ENCODE results near the gene CD2.

CD2 gene

DNA sequence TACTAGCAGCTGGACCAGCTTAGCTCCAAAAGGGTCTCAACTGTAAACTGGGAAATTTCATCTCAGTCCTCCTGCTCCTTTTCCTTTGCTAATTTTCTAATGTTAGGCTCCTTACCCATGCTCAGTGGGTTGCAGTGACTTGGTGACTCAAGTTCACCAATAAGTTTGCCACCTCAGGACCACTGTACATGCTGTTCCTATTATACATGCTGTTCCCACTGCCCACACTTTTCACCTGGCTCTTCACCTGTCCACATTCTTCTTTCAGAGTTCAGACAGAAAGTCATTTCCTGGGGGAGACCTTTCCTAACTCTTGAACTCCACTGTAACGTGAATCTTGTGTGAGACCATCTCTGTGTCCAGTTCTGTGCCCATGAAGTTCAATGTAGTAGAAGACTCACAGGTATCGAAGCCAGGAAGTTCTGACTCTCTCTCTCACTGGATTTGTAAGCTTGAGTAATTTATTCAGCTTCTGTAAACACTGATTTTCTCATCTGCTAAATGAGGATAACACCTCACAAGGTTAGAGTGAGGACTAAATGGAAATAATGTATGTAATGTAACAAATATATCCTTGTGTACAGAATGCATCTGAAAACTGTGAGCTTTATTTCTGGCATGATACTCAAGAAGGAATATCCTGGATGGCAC is 17.9 kb downstream of the CD2 start:
- FAIRE-seq = no peak
- no peak for DNase-seq (ENCODE audit: insufficient read length, low spot score)

DNA sequence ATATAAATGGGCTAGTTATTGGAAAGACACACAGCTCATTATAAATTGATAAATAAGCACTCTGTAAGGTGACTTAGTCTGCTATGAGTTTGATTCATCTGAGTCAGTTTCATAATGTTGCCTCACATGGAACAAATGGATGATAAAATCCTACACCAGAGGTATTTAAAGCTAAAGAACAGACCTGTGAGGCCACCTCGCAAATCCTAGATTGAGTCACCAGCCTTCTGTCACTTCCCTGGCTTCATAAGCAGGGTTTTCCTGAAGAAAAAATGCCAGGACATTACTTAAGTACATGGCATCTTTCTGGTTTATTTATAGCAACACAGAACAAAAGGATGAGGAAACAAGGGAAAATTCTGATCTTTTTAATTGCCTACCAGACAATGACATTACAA is 18.4 kb downstream of the CD2 start:
- DNase-seq (ENCODE audit: insufficient read length, low spot score) (no peak), FAIRE-seq (no peak)

DNA sequence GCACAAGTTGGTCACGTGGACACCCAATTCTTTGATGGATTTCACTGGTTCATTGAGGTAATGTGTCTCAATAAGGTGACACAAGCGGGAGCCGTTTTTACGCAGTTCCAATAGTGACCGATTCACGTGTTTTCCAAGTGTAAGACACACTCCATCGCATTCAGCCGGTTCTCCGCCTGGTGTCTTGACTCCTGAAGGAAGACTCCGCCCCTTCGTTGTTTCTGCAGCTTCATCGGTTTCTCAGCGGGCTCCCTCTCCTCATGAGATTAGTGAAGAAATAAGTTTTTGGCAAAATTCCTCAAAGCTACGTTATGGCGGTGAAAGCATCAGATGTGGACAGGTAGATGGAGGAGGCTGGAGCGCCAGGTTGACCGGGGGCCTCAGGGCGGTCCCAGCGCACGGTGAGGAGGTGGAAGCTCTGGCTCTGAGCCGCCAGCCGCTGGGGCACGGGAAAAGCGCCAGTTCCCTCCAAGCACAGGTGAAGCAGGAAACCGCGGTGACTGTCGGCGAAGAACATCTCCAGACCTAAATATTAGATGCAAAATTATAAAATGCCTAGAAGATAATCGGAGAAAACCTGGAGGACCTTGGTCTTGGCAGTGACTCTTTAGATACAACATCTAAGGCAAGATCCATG is 21.0 kb downstream of the CD2 start:
- DNase-seq (ENCODE audit: insufficient read length, low spot score) (no peak), FAIRE-seq (no peak)

DNA sequence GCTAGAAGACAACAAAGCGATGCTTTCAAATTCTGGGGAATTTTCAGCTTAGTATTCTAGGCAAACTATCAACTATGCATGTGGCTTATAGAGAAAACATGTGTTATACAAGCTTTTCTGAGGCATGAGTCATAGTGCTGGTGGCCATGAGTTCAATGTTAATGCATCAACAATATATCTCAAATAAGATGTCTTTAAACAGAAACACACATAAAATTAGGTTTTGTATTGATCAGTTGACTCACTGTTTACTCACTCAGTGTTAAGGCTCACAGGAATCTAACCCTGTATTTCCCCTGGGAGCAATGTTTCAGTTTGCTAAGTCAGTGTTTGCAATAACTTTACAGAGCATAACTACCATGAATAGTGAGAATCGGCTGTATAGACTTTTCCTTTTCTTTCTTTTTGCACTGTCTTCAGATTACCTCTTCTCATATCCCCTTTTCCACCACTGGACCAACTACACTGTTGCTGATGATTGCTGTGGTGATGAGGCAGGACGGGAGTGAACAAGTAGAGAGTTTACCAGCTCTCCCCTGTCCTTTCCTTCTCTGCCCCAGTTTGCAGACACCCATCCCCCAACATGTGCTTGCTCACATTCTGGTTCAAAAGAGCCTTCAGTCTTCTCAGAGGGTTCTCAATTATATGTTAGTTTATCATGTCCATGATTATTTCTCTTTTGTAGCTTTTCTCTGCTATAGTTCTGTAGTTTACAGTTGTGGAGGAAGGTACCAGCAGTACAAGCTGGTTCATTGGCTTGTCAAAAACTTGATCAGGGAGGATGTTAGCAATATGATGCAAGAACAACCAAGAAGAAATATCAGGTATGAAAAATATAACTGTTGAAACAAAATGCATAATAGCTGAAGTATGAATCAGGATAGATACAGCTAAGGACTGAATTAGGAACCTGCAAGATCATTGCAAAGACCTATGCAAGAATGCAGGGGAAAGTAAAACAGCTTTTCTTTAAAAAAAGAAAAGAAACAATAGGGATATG is 23.9 kb downstream of the CD2 start:
- no peak for DNase-seq (ENCODE audit: insufficient read length, low spot score)

DNA sequence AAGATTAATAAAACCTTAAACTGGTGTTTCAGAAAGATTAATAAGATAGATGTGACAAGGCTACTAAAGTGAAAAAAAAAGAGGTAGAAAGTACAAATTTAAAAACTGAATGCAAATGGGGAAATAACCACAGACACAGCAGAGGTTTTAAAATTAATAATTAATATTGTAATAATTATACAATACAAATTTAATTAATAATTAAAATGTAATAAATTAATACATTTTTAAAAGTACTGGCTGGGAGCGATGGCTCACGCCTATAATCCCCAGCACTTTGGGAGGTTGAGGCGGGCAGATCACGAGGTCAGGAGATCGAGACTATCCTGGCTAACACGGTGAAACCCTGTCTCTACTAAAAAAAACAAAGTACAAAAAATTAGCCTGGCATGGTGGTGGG is 26.8 kb downstream of the CD2 start:
- DNase-seq (ENCODE audit: insufficient read length, low spot score) (no peak), FAIRE-seq (no peak)

More for the DNA sequence above, 23.9 kb downstream of the CD2 start:
- no peak for FAIRE-seq

DNA sequence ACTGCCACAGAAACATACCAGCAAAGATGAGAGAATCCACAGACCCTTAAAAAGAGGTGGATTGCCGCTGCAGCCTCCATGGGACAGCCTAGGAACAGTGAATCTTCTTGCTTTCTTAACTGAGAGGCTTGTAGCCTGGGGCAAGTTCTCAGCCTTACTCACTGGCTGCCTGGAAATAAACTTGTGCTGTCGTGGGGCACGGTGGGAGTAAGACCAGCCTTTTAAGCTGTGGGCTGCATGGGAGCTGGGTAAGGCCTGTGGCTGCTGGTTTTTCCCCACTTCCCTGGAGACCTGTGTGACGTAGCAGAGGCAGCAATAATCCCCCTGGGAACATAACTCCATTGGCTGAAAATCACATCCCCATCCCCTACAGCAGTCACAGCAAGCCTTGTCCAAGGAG is 30.8 kb downstream of the CD2 start:
- FAIRE-seq (no peak), DNase-seq (ENCODE audit: insufficient read length, low spot score) (no peak)

DNA sequence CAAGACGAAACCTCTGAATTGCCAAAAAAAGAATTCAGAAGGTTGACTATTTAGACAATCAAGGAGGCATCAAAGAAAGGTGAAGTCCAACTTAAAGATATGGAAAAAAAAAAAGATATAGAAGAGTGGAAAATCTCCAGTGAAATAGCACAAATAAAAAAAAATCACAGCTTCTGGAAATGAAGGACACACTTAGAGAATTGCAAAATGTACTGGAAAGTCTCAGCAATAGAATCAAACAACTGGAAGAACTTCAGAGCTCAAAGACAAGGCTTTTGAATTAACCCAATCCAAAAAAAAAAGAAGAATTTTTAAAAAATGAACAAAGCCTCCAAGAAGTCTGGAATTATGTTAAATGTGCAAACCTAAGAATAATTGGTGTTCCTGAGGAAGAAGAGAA is 31.8 kb downstream of the CD2 start:
- no peak for FAIRE-seq
- no peak for DNase-seq (ENCODE audit: insufficient read length, low spot score)

DNA sequence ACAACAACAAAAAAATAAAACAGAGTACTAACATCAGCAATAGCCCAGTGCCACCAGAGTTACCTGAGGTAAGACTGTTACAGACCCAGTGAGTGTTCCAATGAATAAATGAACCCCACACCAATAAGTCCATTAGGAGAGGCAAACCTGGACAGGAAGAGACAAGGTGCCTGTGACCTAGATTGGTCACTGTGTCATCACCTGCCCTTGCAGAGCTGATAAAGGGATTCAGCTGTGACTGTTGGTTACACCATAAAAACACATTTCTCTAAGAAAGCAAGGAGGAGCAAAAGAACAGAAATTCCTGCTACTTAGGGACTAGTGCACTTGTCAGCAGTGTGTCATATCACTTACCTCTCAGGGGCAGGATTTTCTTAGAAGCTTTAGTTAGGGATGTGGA is 37.5 kb downstream of the CD2 start:
- no peak for FAIRE-seq
- no peak for DNase-seq (ENCODE audit: insufficient read length, low spot score)

DNA sequence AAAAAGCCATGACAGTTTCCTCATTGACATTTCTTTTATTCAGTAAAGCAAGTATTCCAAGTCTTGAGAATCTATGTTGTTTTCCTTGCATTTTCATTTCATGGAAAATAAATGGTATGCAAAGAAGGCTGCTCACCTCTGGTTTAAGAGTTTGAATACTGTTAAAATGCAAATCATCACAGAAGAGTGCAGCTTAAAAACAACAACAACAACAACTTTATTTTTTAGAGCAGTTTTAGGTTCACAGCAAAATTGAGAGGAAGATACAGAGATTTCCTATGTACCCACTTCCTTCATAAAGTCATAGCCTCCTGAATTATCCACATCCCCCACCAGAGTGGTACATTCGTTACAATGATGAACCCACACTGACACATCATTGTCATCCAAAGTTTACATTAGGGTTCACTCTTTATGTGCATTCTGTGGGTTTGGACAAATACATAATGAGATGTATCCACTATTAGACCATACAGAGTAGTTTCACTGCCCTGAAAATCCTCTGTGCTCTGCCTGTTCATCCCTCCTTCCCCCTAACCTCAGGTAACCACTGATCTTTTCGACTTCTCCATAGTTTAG is 39.2 kb downstream of the CD2 start:
- no peak for FAIRE-seq
- DNase-seq (ENCODE audit: insufficient read length, low spot score) = no peak

DNA sequence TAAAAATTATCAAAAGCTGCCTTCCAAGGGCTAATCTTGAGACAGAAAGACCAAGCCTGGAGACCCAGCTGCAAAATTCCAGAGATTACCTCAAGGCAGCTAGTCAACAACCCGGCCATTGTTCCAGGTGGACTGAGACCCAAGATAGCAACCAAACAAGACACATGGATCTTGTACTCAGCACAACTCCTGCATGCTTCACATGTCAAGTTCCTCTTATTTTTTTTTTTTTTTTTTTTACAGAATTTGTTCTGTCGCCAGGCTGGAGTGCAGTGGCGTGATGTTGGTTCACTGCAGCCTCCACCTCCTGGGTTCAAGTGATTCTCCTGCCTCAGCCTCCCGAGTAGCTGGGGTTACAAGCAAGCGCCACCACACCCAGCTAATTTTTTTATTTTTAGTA is 40.1 kb downstream of the CD2 start:
- FAIRE-seq (no peak), DNase-seq (ENCODE audit: insufficient read length, low spot score) (no peak)

DNA sequence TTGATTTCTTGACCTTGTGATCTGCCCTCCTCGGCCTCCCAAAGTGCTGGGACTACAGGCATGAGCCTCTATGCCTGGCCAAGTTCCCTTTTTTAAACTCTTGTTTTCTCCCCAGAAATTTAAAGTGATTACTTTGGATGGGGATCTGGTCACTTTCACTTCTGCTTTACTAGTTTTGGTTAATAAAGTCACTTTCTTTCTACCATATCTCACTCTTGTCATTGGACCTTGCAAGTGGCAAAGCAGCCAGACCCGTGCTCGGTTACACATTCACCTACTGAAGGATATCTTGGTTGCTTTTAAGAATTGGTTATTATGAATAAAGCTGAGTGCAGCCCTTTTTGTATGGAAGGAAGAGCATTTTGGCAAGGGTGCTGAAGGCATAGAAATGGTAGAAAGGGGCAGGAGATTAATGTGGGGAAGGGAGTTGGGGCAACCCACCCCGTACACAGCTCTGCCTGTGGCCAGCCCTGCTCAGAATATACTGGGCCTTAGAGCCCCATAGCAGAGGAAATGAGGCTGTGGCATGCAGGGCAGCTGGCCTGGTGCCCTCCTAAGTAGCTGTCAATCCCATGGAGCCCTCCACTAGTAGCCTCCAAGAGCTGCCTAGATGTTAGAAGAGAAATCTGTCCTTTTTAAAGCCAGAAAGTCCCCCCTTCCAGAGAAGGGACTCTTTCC is 40.7 kb downstream of the CD2 start:
- peak; percentile 88 for FAIRE-seq

DNA sequence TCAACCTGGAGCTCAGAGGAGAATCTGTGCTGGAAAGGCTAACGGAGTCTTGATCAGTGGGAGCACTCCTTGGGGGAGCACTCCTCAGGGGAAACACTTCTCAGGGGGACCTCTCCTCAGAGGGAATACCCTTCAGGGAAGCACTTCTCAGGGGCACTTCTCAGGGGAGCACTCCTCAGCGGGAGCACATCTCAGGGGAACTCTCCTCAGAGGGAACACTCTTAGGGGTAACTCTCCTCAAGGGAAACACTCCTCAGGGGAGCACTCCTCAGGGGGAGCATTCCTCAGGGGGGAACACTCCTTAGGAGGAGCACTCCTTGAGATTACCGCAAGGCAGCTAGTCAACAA is 41.2 kb downstream of the CD2 start:
- DNase-seq (ENCODE audit: insufficient read length, low spot score) (no peak), FAIRE-seq (no peak)

More for the DNA sequence above, 40.7 kb downstream of the CD2 start:
- DNase-seq (ENCODE audit: insufficient read length, low spot score) = peak; percentile 31

DNA sequence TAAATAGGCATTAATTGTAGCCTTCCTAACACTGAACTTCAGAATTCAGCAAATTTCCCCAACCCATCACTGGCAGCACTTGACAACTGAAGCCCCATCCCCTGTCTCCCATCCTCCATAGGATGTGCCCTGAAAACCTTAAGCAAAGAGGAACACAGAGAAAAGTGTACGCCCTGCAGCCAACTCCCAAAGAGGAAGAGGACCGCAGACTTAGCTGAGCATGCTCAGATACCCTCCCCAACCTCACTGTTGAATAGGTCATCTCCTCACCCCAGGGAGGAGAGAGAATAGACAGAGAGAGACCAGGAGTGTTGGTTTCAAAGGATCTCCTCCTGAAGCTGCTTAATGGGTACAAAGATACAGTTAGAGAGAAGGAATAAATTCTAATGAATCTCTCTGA is 50.5 kb downstream of the CD2 start:
- DNase-seq (ENCODE audit: insufficient read length, low spot score) (no peak), FAIRE-seq (no peak)

DNA sequence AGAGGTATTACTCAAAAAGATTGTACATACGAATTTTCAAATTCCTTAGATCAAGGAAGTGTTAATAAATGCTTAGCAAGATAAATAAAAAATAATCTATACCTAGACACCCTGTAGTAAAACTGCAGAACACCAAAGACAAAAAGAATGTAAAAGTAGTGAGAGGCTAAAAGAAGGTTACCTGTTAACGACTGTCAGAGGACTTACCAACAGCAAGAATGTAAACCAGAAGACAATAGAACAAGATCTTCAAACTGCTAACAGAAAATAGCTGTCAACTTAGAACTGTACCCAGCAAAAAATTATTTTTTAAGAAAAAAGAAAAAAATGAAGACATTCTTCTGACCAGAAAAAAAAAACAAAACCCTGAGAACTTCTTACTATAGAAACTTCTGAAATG is 51.2 kb downstream of the CD2 start:
- DNase-seq (ENCODE audit: insufficient read length, low spot score) (no peak), FAIRE-seq (no peak)

DNA sequence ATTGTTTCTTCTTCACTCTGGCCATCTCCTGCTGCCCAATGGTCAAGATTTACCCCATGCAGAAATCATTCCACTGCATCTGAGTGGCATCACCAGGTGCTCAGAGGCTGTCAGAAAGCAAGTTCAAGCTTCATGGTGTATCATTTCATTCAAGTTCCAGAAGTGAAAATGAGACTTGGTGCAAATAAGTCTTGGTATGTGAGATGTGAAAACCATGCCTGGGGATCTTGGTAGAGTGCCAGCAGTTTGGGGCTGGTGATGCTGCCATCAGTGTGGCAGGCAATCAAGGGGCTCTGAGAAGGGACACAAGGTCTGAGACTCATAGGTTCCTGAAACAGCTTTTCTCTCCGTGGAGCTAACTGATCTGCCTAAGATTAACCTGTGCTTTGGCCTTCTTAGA is 52.0 kb downstream of the CD2 start:
- FAIRE-seq = peak; percentile 66

DNA sequence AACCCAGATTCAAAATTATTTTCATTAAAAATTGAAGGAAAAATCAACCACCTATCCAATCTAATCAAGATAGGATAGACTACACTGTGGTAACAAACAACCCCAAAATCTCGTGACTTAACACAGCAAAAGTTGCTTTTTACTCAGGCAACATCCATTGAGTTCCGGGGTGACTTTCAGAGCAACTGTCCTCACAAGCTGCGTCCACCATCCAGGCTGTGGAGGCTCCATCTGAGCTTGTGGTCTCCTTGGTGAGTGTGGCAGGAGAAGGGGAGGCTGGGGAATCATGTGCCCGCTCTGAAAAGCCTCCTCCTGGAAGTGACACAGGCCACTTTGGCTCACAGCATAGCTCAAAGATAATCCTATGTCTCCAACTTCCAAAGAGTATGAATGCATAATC is 52.4 kb downstream of the CD2 start:
- DNase-seq (ENCODE audit: insufficient read length, low spot score) (no peak), FAIRE-seq (no peak)

More for the DNA sequence above, 52.0 kb downstream of the CD2 start:
- no peak for DNase-seq (ENCODE audit: insufficient read length, low spot score)

DNA sequence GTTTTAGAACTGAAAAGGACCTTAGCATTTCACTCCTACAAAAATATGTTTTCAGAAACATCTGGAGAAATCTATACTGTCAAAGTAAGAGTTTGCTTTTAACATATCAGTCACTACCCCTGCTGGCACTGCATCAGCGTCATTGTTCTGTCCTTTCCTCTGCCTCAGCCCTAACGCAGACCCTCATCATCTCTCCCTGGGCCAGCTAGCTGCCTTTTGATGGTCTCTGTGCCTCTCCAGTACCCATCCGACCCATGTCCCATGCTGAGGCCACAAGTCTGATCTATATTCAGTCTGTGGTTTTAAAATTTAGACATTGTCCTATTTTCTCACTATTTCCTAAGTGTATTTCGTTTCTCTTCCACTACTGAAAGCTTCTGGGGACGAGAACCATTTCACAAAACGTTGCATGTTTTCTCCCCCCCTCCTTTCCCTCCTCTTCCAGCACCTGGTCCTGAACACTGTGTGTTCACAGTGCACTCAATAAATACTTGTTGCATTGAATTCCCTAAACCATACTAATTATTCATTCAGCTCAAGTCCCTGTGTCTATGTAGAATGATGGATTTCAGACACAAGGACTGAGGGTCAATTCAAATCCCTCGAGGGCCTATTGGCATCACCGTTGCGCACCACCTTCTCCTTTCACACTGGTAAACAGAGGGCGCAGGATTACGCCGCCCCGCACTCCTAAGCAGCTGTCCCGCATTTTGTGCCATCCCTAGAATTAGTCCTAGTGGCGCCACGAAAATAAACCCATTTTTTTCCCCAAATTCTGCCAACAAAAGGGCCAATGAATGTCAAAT is 53.4 kb downstream of the CD2 start:
- DNase-seq (ENCODE audit: insufficient read length, low spot score) = no peak
- no peak for FAIRE-seq

DNA sequence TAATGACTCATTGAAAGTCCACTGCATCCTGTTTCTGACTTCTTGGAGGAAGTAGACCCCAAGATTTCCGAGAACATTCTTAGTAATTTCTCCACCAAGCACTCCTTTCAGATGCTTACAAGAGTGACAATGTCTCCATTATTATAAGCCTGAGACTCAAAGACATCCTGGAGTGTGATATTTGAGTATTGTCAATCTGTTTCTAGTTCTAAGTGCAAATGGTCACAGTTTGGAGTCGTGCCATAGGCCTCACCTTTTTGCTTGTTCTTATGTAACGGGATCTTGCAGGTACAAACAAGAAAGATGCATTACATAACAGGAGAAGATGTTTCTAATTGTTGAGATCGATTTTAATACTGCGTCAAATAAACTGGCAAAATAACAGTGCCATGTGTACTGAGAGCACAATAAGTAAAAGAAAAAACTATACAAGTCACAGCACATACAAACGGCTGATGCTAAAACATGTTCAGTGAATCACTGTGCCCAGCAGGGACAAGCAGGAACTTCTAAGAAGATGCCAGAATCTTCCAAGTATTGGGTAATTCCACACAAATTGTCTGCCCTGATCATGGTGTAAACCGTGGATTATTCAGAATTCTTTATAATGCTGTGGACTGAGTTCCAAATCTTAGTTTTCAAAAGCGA is 54.1 kb downstream of the CD2 start:
- DNase-seq (ENCODE audit: insufficient read length, low spot score) (no peak), FAIRE-seq (no peak)

DNA sequence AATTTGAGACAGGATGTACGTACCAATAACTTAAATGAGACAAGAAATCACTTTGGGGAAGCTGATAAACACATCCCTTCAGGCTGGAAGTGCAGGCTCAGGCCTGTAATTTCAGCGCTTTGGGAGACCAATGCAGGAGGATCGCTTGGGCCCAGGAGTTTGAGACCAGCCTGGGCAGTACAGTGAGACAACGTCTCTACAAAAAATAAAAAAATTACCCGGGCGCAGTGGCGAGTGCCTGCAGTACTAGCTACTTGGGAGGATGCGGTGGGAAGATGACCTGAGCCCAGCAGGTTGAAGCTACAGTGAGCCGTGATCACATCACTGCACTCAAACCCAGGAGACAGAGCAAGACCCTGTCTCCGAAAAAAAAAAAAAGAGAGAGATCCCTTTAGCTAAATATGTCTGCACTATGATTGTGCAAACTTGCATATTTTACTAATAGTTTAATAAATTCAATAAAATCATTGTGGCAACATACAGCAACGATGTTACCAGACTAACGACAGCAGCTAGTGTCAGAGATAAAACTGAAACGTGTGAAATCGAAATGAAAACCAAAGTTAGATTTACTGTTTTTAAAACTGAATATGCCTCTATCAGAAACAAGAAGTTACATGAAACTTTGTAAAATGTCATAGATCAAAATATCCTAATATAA is 54.7 kb downstream of the CD2 start:
- peak; percentile 31 for FAIRE-seq
- no peak for DNase-seq (ENCODE audit: insufficient read length, low spot score)
